Measurements from ENCODE around the gene BORCS5.

The BORCS5 gene

GRCh38 chr12:12510551-12510950 lies 153.7 kb downstream of the BORCS5 start:
- DNase-seq (ENCODE audit: extremely low read depth, insufficient read length): no peak
- Histone ChIP-seq H3K36me3 (ENCODE audit: control insufficient read depth, insufficient read depth, low read length) (peaks cover 2% of the 10 kb centered on the region; the same call in 1 of the 2 replicates), H3K4me3 (replicated peaks; ENCODE audit: low read depth, low read length) (no peak overlapping the region), H3K27me3 (replicated peaks; ENCODE audit: control insufficient read depth, insufficient read depth, low read length) (no peaks in the 10 kb centered on the region)
- no peak for TF ChIP-seq CTCF (IDR thresholded peaks at IDR 0.05; ENCODE audit: insufficient read depth, low read length, poor library complexity, severe bottlenecking)

DNA sequence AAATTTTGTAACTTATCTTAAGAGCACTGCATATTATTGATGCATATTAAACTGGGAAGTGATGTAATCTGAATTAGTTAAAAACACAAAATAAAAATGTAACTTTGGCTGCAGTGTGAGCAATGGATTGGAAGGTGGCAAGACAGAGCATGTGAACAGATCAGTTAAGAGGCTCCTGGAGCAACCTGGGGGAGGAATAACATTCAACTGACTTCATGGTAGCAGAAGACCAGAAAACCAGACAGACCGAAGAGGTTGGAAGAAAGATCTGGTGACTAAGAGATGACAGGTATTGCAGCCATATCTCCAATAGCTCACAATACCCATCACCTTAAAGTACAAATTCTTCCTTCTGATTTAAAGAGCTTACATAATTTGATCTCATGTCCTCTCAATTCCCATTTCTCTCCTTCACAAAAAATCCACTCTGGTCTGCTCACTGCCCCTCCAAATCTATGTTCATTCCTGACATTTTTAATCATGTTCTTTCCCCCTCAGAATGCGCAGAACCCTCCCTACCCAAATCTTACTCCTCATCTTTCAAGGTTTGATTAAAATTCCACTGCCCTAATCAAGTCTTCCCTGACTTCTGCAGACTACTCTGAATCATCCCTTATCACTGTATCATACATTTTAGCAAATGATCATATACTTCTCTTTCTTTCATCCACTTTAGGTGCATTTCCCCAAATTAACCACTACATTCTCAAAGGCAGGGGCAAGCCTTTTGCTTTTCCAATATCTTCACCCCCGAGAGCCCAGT lies 154.3 kb downstream of the BORCS5 start:
- Histone ChIP-seq H3K36me3 (ENCODE audit: control insufficient read depth, insufficient read depth, low read length) (peaks cover 2% of the 10 kb centered on the region; the same call in 1 of the 2 replicates), H3K4me3 (replicated peaks; ENCODE audit: low read depth, low read length) (no peak overlapping the region), H3K27me3 (replicated peaks; ENCODE audit: control insufficient read depth, insufficient read depth, low read length) (no peaks in the 10 kb centered on the region)
- DNase-seq (ENCODE audit: extremely low read depth, insufficient read length): no peak
- no peak for TF ChIP-seq CTCF (IDR thresholded peaks at IDR 0.05; ENCODE audit: insufficient read depth, low read length, poor library complexity, severe bottlenecking)

DNA sequence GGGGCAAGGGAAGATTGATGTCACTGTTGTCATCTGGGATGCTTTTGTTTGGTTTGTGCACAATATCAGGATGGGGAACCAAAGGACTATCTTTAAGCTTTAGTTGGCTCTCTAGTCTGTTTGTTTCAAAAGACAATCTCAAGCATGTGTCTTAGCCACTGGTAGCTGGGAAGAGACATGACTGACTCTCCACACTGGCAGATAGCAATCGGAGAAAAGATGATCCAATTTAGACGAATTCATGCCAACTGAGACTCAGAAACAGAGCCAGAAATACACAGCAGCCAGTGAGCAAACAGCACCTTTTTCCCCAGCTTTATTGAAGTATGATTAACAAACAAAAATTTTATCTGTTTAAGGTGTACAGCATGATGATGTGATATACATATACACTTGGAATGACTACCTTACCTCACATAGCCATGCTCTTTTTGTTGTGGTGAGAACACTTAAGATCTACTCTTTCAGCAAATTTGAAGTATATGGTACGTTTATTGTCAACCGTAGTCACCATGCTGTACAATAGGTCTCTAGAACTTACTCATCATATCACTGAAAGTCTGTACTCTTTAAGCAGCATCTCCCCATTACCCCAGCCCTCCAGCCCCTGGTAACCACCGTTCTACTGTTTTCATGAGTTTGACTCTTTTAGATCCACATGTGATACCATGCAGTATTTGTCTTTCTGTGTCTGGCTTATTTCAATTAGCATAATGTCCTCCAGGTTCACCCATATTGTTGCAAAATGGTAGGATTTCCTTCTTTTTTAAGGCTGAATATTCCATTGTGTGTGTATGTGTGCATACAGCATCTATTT lies 155.2 kb downstream of the BORCS5 start:
- Histone ChIP-seq H3K27me3 (replicated peaks; ENCODE audit: control insufficient read depth, insufficient read depth, low read length) (no peaks in the 10 kb centered on the region), H3K36me3 (ENCODE audit: control insufficient read depth, insufficient read depth, low read length) (peaks cover 5% of the 10 kb centered on the region; the same call in 1 of the 2 replicates), H3K4me3 (replicated peaks; ENCODE audit: low read depth, low read length) (no peak overlapping the region)
- no peak for TF ChIP-seq CTCF (IDR thresholded peaks at IDR 0.05; ENCODE audit: insufficient read depth, low read length, poor library complexity, severe bottlenecking)
- DNase-seq (ENCODE audit: extremely low read depth, insufficient read length): peak; percentile 21

DNA sequence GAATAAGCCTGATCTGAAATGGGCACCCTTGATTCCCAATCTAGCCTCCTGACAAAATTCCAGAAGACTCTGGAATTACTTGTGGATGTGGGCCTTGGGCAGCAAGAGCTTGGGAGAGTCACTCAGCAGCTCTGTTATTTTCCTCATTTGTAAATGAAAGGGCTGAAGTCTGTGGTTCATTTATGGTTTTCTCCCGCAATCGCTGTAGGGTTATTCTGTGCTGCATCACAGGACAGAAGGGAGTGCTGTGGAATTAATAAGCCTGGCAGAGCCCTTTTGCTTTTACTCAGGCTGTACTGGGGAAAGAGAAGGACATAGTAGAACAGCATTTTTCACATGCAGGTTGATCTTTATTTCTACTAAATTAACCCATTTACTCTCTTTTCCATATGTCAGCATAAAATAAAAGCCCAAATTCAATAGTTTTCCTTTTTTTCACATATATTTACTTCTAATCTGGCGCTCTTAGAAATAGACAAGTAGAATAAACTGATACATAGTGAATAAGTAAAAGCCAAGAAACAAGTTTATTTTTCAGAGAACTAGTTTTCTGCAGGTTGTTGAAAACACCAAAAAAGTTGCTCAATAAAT lies 156.6 kb downstream of the BORCS5 start:
- Histone ChIP-seq H3K27me3 (replicated peaks; ENCODE audit: control insufficient read depth, insufficient read depth, low read length) (no peaks in the 10 kb centered on the region), H3K4me3 (replicated peaks; ENCODE audit: low read depth, low read length) (no peak overlapping the region), H3K36me3 (ENCODE audit: control insufficient read depth, insufficient read depth, low read length) (peaks cover 6% of the 10 kb centered on the region; the same call in 1 of the 2 replicates)
- no peak for DNase-seq (ENCODE audit: extremely low read depth, insufficient read length)
- no peak for TF ChIP-seq CTCF (IDR thresholded peaks at IDR 0.05; ENCODE audit: insufficient read depth, low read length, poor library complexity, severe bottlenecking)

DNA sequence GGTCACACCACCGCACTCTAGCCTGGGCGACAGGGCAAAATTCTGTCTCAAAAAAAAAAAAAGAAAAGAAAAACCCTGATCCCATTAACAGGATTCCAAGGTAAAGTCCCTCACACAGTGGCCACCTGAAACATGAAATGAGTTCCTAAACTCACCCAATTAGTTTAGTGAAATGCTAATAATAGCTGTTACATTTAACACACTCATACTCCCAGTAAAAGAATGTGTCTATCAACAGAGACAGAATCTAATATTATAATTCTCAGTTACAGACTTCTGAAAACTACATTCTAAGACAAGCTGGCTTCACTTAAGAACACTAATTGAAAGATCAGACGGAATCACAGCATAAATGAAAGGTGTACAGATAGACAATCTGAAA lies 161.6 kb downstream of the BORCS5 start:
- no peak overlapping the region for H3K4me3 ChIP-seq (replicated peaks; ENCODE audit: low read depth, low read length)
- no peak for TF ChIP-seq CTCF (IDR thresholded peaks at IDR 0.05; ENCODE audit: insufficient read depth, low read length, poor library complexity, severe bottlenecking)
- DNase-seq (ENCODE audit: extremely low read depth, insufficient read length): no peak
- H3K27me3 ChIP-seq (replicated peaks; ENCODE audit: control insufficient read depth, insufficient read depth, low read length): no peaks in the 10 kb centered on the region
- peaks cover 7% of the 10 kb centered on the region; the same call in 1 of the 2 replicates for H3K36me3 ChIP-seq (ENCODE audit: control insufficient read depth, insufficient read depth, low read length)

All from GM06990 (cell line).